ENCODE data around the gene HSD17B4.

DNA sequence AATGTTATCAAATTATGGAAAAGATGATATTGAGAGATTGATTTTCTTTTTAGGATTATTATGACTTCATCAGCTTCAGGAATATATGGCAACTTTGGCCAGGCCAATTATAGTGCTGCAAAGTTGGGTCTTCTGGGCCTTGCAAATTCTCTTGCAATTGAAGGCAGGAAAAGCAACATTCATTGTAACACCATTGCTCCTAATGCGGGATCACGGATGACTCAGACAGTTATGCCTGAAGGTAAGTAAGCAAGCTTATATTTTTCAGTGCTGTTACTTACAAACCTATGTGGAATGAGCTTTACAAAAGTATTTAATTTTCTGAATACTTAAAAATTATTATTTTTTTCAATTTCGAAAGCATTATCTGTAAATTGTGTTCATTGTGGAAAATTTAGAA is 26.5 kb downstream of the HSD17B4 start:
- TF ChIP-seq, protein P1, sequence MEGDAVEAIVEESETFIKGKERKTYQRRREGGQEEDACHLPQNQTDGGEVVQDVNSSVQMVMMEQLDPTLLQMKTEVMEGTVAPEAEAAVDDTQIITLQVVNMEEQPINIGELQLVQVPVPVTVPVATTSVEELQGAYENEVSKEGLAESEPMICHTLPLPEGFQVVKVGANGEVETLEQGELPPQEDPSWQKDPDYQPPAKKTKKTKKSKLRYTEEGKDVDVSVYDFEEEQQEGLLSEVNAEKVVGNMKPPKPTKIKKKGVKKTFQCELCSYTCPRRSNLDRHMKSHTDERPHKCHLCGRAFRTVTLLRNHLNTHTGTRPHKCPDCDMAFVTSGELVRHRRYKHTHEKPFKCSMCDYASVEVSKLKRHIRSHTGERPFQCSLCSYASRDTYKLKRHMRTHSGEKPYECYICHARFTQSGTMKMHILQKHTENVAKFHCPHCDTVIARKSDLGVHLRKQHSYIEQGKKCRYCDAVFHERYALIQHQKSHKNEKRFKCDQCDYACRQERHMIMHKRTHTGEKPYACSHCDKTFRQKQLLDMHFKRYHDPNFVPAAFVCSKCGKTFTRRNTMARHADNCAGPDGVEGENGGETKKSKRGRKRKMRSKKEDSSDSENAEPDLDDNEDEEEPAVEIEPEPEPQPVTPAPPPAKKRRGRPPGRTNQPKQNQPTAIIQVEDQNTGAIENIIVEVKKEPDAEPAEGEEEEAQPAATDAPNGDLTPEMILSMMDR (IDR thresholded peaks at IDR 0.05), result no peak
- TF ChIP-seq POLR2AphosphoS5 (IDR thresholded peaks at IDR 0.05; ENCODE audit: low read depth, low read length), result no peak
